ENCODE measurements around the gene INHBE. TPM values are rescaled to one million over a fixed set of nuclear protein-coding genes. Genes with fewer than 3 reads are reported as not detected.
"Not testable (repeated sequence)": the region's sequence is repeated elsewhere in the genome, so short reads cannot be mapped to it uniquely, and the experiment has no call there.

The INHBE gene
- polyA plus RNA-seq, 3 donors, result 0.53 to 0.77 (median 0.53) TPM

GRCh38 chr12:57475271-57476161 is 20.4 kb downstream of the INHBE start:
- no peak for DNase-seq

DNA sequence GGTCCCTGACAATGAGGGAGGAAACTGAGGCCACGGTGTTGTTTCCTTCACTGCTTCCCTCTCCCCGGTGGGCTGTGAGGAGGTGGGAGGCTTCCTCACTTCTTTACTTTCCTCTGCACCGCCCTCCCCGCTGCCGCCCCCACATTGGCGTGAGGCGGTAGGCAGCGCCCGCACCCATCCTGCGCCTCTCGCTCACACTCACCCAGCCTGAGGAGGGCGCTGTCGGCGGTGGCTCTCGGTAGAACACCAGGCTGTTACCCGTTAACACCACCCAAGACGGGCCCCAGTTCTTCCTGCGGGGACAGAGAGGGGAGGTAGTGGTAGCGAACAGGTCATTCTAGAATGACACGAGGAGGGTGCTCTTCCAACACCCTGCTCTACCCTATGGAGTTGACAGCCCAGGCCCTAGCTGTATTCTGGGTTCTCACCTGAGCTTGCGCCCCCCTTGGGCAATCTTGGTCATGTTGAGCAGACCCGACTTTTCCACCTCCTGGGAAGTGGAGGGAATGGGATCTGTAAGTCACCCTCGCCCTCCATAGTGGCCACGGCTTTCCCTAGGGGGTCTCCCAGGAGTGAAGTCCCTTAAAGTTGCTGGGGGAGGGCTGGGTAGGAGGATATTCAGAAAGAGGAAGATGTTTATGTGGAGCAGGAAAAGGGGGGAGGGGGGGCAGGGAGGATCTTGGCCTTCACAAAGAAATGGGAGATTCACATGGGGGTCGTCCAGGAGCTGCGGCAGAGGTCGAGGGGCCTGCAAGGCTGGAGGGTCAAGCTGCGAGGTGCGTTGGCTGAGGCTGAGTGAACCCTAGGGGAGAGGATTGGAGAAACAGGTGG is 21.3 kb downstream of the INHBE start:
- DNase-seq, result no peak

DNA sequence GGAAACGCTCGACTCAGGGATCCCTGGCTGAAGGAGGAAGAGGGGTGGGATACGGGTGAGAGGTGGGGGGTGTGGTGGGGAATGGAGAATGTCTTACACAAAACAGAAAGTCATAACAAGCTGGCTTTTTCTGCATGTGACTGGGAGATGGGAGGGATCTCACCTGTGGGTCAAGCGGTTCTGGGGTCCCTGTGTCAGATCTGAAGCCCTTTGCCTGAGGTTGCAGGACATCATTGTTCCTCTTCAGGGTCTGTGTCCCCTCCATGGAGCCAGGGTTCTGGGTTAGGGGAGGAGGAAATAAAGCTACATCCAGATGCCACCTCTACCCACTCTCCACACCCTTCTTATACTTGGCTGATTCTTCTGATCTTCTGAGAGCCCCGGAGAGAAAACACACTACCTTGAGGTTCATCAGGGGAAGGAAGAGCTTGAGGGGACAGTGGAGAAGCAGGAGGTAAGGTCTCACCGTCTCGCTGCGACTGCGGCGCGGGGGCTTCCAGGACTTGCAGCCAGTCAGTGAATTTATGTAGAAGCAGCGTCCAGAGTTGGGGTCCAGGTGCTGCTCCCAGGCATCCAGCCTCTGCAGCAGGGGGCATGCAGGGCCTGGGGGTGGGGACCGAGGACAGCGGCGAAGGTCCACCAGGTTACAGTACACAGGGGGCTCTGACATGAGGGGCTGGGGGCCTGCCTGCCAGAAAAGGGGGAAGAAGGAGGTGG is 22.0 kb downstream of the INHBE start:
- DNase-seq, result no peak

- DNase-seq, result no peak
These were observed 22.9 kb downstream of the INHBE start for GRCh38 chr12:57477710-57478681.

DNA sequence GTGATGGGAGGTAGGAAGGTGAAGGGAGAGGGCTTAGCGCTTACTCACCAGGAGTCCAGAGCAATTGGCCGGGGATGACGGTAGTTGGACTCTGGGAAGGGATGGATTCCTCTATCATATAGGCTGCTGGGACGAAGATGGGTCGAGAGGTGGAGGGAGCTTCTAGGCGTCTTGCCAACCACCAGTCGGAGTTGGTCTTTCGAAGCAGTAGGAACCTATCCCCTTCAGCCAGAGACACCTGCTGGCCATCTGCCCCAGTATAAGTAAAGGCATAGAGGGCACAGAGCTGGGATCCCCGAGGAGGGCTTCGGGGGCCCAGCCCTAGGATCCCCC is 23.9 kb downstream of the INHBE start:
- DNase-seq, result no peak

- DNase-seq, result no peak
These were observed 24.4 kb downstream of the INHBE start, which contains the start of gene ARHGAP9 for GRCh38 chr12:57479376-57480115. Gene ARHGAP9 (minus strand): TSS chr12:57479866. CDS start chr12:57479406, 460 bp downstream.

DNA sequence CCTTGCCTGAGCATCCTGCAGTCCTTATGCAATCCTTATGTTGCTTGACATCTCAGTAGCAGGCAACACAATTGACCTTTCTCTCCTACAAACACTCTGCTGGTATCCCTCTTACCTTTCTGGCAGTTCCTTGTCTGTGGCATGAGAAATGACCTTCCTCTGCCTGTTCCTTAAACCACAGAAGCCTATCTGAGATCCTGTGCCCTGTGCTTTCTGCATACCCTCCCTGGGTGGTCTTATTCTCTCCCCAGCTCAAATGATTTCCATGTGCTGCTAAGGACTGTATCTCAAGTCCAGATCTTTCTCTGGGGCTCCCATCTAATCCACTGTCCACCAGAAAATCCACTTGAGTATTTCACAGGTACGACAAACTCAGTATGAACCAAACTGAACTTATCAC is 26.6 kb downstream of the INHBE start:
- DNase-seq, result no peak

GRCh38 chr12:57483466-57483865 is 28.4 kb downstream of the INHBE start:
- no peak for DNase-seq

GRCh38 chr12:57485695-57486094 is 30.6 kb downstream of the INHBE start:
- DNase-seq, result no peak

GRCh38 chr12:57487055-57487596 is 32.0 kb downstream of the INHBE start:
- DNase-seq, result no peak

DNA sequence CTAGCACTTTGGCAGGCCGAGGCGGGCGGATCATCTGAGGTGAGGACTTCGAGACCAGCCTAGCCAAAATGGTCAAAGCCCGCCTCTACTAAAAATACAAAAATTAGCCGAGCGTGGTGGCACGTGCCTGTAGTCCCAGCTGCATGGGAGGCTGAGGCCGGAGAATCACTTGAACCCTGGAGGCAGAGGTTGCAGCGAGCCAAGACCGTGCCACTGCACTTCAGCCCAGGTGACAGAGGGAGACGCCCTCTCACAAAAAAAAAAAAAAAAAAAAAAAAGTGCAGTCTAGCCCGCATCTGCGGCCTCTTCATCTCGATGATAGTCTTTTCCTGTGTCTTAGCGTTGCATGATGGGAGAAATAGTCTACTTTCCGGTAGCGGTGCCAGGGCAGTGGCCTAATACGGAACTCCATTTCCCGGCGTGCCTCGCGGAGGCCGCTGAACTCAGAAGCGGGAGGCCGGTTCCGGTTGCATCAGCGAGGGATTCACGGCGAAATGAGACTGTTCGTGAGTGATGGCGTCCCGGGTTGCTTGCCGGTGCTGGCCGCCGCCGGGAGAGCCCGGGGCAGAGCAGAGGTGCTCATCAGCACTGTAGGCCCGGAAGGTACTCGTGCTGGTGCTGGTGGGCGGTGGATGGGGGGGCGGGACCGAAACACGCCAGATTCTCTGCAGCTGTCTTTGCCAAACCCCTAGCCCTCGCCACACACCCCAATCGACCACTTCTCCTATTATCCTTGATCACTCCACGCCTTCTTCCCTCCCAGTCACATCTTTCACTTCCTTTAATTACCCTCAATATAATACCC is 32.7 kb downstream of the INHBE start, which contains the start of gene MARS1:
TSS of gene MARS1 (plus strand) at position 472 of the 805 bp plus-strand sequence. CDS start at position 495, 23 bp downstream.
- DNase-seq, result peak; percentile 96

GRCh38 chr12:57488402-57489156 is 33.5 kb downstream of the INHBE start:
- DNase-seq, result no peak

DNA sequence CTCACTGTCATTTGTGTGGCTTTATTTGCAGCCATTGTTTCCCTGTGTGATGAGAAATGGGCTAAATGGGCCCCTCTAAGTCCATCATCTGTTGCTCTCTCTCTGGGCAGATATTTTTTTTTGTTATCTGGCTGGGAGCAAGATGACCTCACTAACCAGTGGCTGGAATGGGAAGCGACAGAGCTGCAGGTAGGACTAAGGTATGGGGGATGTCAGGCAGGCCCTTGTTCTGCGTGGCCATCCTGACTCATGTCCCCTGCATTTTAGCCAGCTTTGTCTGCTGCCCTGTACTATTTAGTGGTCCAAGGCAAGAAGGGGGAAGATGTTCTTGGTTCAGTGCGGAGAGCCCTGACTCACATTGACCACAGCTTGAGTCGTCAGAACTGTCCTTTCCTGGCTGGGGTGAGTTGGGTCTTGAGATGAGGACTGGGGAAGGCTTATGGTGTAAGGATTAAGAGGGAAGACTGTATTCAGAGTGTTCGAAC is 34.1 kb downstream of the INHBE start:
- no peak for DNase-seq

DNA sequence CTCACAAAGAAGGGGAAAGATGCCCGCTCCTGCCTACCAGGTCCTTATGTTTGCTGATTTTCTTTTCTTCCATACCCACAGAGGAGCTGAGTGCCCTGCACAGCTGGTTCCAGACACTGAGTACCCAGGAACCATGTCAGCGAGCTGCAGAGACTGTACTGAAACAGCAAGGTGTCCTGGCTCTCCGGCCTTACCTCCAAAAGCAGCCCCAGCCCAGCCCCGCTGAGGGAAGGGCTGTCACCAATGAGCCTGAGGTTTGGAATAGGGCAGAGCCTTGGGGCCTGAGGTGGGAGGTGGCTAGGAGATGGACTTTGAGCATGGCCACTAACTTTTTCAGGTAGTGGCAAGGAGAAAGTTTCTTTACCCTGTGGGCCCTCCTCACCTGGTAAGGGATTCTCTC is 35.0 kb downstream of the INHBE start:
- no peak for DNase-seq

- no peak for DNase-seq
These were observed 36.5 kb downstream of the INHBE start for GRCh38 chr12:57491393-57492280.

DNA sequence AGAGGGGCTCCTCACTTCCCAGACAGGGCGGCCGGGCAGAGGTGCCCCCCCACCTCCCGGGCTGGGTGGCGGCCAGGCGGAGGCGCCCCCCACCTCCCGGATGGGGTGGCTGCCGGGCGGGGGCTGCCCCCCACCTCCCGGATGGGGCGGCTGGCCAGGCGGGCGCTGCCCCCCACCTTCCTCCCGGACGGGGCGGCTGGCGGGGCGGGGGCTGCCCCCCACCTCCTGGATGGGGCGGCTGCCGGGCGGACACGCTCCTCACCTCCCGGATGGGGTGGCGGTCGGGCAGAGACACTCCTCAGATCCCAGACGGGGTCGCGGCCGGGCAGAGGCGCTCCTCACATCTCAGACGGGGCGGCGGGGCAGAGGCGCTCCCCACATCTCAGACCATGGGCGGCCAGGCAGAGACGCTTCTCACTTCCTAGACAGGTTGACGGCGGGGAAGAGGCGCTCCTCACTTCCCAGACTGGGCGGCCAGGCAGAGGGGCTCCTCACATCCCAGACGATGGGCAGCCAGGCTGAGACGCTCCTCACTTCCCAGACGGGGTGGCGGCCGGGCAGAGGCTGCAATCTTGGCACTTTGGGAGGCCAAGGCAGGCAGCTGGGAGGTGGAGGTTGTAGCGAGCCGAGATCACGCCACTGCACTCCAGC is 40.1 kb downstream of the INHBE start:
- not testable (repeated sequence) for DNase-seq
